SK-N-SH treated with all-trans-retinoic acid at 6 μM for 48 hours (cell line): ENCODE results near the gene SETD4.

Experiments used
- GLIS3 ChIP-seq: fragments of 250-450 bp; sonication (Bioruptor Pico); IDR thresholded peaks from 2 replicates; pipeline ENCODE4 v1.5.0; 2020; ENCODE audit warnings: mild to moderate bottlenecking, moderate library complexity
- ISL1 ChIP-seq: fragments of 250-450 bp; sonication (Bioruptor Pico); IDR thresholded peaks from 2 replicates; pipeline ENCODE4 v2.1.2; 2022; ENCODE audit warnings: mild to moderate bottlenecking, moderate library complexity
- OSR1 ChIP-seq: fragments of 250-450 bp; sonication (Bioruptor Pico); IDR thresholded peaks from 2 replicates; pipeline ENCODE4 v1.8.0; 2022; ENCODE audit warnings: moderate library complexity, mild to moderate bottlenecking, inconsistent platforms
- PPARA ChIP-seq: fragments of 250-450 bp; sonication (Bioruptor Pico); IDR thresholded peaks from 2 replicates; pipeline ENCODE4 v1.5.0; 2020; ENCODE audit warnings: mild to moderate bottlenecking, borderline replicate concordance
- RARB ChIP-seq: fragments of 250-450 bp; sonication (Bioruptor Pico); IDR thresholded peaks from 2 replicates; pipeline ENCODE4 v1.8.0; 2021; ENCODE audit warnings: mild to moderate bottlenecking, moderate library complexity
- SNAI2 ChIP-seq: fragments of 250-450 bp; sonication (Bioruptor Pico); IDR thresholded peaks from 2 replicates; pipeline ENCODE4 v1.5.0; 2020; ENCODE audit warnings: mild to moderate bottlenecking, moderate library complexity
- ZFP3 ChIP-seq: fragments of 250-450 bp; sonication (Bioruptor Pico); IDR thresholded peaks from 2 replicates; pipeline ENCODE4 v1.5.0; 2020; ENCODE audit warnings: mild to moderate bottlenecking, moderate library complexity
- ZFP30 ChIP-seq: fragments of 450-650 bp; formaldehyde crosslinking; IDR thresholded peaks from 2 replicates; pipeline ENCODE4 v1.5.0; 2022; ENCODE audit warnings: mild to moderate bottlenecking, moderate library complexity
- ZNF565 ChIP-seq: fragments of 450-650 bp; formaldehyde crosslinking; conservative IDR thresholded peaks from 2 replicates; pipeline ENCODE4 v1.5.0; 2020; ENCODE audit warnings: low read depth, mild to moderate bottlenecking, moderate library complexity
- ZNF70 ChIP-seq: fragments of 450-650 bp; formaldehyde crosslinking; IDR thresholded peaks from 2 replicates; pipeline ENCODE4 v1.5.0; 2020; ENCODE audit warnings: mild to moderate bottlenecking, moderate library complexity
- TF ChIP-seq, protein P1 (sequence below): fragments of 250-450 bp; sonication (Bioruptor Pico); IDR thresholded peaks from 2 replicates; pipeline ENCODE4 v1.8.0; 2020; ENCODE audit warnings: mild to moderate bottlenecking, moderate library complexity, borderline replicate concordance
- TF ChIP-seq, protein P2 (sequence below): fragments of 250-450 bp; sonication (Bioruptor Pico); IDR thresholded peaks from 2 replicates; pipeline ENCODE4 v1.5.1; 2020; ENCODE audit warnings: low read depth, mild to moderate bottlenecking, moderate library complexity

- TF ChIP-seq, protein P1, sequence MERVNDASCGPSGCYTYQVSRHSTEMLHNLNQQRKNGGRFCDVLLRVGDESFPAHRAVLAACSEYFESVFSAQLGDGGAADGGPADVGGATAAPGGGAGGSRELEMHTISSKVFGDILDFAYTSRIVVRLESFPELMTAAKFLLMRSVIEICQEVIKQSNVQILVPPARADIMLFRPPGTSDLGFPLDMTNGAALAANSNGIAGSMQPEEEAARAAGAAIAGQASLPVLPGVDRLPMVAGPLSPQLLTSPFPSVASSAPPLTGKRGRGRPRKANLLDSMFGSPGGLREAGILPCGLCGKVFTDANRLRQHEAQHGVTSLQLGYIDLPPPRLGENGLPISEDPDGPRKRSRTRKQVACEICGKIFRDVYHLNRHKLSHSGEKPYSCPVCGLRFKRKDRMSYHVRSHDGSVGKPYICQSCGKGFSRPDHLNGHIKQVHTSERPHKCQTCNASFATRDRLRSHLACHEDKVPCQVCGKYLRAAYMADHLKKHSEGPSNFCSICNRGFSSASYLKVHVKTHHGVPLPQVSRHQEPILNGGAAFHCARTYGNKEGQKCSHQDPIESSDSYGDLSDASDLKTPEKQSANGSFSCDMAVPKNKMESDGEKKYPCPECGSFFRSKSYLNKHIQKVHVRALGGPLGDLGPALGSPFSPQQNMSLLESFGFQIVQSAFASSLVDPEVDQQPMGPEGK = no peak
- TF ChIP-seq ZFP3 (CRISPR knock-in tag) (no peak), PPARA (CRISPR knock-in tag) (no peak), ZNF565 (no peak), OSR1 (no peak), GLIS3 (CRISPR knock-in tag) (no peak), SNAI2 (CRISPR knock-in tag) (no peak), ZFP30 (CRISPR knock-in tag) (no peak), ZNF70 (no peak), RARB (CRISPR knock-in tag) (no peak), ISL1 (CRISPR knock-in tag) (no peak)
- TF ChIP-seq, protein P2, sequence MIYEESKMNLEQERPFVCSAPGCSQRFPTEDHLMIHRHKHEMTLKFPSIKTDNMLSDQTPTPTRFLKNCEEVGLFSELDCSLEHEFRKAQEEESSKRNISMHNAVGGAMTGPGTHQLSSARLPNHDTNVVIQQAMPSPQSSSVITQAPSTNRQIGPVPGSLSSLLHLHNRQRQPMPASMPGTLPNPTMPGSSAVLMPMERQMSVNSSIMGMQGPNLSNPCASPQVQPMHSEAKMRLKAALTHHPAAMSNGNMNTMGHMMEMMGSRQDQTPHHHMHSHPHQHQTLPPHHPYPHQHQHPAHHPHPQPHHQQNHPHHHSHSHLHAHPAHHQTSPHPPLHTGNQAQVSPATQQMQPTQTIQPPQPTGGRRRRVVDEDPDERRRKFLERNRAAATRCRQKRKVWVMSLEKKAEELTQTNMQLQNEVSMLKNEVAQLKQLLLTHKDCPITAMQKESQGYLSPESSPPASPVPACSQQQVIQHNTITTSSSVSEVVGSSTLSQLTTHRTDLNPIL (CRISPR knock-in tag) = no peak
Observed at GRCh38 chr21:35984654-35985361, 75.5 kb downstream of the SETD4 start.
